ENCODE results near the gene PRR32.
"Not testable (repeated sequence)": the region's sequence is repeated elsewhere in the genome, so short reads cannot be mapped to it uniquely, and the experiment has no call there.

The PRR32 gene, protein sequence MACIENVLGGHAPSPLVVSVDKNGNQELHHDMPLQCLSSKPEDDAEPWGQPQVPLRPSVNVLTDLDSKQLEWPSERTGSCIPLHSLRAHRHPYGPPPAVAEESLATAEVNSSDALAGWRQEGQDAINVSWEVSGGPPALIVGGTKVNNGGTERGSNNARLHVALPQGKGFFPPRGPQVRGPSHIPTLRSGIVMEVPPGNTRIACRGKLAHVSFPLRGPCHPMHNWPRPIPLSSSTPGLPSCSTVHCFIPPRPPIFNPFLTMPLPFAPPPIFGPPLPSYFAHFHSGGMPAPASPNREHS

DNA sequence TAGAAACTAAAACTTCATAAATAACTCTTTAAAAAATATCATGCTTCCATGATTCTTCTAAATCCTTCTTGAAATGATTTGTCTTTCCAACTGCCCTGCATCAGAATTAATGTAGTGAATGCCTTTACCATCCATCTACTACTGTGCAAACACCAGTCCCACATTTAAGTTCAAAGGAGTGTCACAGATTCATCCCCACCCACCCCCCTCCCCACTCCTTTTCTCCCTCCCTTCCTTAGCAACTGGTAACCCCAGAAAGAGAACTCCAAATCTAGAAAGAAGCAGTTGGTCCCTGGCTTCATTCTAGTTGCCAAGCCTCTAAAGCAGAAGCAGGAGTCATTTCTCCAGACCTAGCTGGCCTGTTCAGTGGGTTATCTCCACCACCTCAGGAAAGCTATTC, at the start of gene PRR32:
TSS of gene PRR32 (plus strand) at position 301 of the 400 bp plus-strand sequence. CDS start 115 bp downstream, outside the sequence.
- TF ChIP-seq, protein P1, sequence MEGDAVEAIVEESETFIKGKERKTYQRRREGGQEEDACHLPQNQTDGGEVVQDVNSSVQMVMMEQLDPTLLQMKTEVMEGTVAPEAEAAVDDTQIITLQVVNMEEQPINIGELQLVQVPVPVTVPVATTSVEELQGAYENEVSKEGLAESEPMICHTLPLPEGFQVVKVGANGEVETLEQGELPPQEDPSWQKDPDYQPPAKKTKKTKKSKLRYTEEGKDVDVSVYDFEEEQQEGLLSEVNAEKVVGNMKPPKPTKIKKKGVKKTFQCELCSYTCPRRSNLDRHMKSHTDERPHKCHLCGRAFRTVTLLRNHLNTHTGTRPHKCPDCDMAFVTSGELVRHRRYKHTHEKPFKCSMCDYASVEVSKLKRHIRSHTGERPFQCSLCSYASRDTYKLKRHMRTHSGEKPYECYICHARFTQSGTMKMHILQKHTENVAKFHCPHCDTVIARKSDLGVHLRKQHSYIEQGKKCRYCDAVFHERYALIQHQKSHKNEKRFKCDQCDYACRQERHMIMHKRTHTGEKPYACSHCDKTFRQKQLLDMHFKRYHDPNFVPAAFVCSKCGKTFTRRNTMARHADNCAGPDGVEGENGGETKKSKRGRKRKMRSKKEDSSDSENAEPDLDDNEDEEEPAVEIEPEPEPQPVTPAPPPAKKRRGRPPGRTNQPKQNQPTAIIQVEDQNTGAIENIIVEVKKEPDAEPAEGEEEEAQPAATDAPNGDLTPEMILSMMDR (IDR thresholded peaks at IDR 0.05; ENCODE audit: borderline replicate concordance, control extremely low read depth, extremely low read depth, insufficient read depth, missing control alignments), result no peak
- no peak for DNase-seq (ENCODE audit: low spot score)
- in situ Hi-C loops (cut with MboI; ENCODE audit: low sequenced_read_pairs, unreplicated experiment), result no loop called here

DNA sequence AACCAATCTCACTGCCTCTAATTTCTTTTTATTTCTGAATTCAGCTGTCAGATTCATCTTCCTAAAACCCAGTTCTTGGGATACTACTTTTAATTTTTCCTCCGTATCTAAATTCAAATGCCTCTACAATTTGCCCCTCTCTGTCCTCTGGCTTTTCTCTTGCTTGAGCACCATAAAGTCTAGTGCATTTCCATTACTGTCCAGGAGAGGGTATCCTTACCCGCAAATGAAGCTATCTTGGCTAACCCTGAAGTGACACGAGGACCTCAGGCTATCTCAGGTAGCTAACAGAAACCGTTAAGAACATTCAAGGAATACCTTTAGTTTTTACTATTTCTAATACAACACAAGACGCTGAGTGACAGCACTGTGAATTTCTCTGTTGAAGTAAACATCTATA, 49.4 kb upstream of the PRR32 start:
- in situ Hi-C loops (cut with MboI; ENCODE audit: low sequenced_read_pairs, unreplicated experiment), result no loop called here
- peak; percentile 35 for DNase-seq (ENCODE audit: low spot score)

GRCh38 chrX:126785539-126785938, 34.0 kb upstream of the PRR32 start:
- TF ChIP-seq, protein P1 (IDR thresholded peaks at IDR 0.05; ENCODE audit: borderline replicate concordance, control extremely low read depth, extremely low read depth, insufficient read depth, missing control alignments), result no peak
- DNase-seq (ENCODE audit: low spot score), result no peak
- in situ Hi-C loops (cut with MboI; ENCODE audit: low sequenced_read_pairs, unreplicated experiment), result no loop called here

More for the DNA sequence above, 49.4 kb upstream of the PRR32 start:
- TF ChIP-seq, protein P1 (IDR thresholded peaks at IDR 0.05; ENCODE audit: borderline replicate concordance, control extremely low read depth, extremely low read depth, insufficient read depth, missing control alignments), result peak; percentile 45

GRCh38 chrX:126799059-126799458, 20.5 kb upstream of the PRR32 start:
- in situ Hi-C loops (cut with MboI; ENCODE audit: low sequenced_read_pairs, unreplicated experiment), result no loop called here
- TF ChIP-seq, protein P1 (IDR thresholded peaks at IDR 0.05; ENCODE audit: borderline replicate concordance, control extremely low read depth, extremely low read depth, insufficient read depth, missing control alignments), result no peak
- DNase-seq (ENCODE audit: low spot score), result no peak

GRCh38 chrX:126806784-126807183, 12.7 kb upstream of the PRR32 start:
- in situ Hi-C loops (cut with MboI; ENCODE audit: low sequenced_read_pairs, unreplicated experiment); DNase-seq (ENCODE audit: low spot score): not testable (repeated sequence)

DNA sequence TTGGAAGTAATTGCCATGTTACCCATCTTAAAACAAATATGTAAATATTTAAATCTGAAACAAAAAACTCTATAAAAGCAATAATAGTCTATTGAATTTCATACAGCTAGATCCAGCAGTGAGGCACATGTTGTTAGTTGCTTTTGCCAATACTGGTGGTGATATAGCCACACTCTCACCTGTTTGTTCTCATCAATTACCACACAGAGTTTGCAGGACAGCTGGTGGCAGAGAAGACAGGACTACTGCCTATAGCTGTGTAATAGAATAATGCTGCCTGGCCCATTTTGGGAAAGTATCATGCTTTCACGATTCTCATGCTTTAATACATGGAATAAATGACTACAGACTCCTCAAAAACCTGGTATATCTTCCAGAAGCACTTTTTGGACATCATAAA, 3.7 kb upstream of the PRR32 start:
- in situ Hi-C loops (cut with MboI; ENCODE audit: low sequenced_read_pairs, unreplicated experiment), result no loop called here
- no peak for DNase-seq (ENCODE audit: low spot score)
- TF ChIP-seq, protein P1 (IDR thresholded peaks at IDR 0.05; ENCODE audit: borderline replicate concordance, control extremely low read depth, extremely low read depth, insufficient read depth, missing control alignments), result no peak

DNA sequence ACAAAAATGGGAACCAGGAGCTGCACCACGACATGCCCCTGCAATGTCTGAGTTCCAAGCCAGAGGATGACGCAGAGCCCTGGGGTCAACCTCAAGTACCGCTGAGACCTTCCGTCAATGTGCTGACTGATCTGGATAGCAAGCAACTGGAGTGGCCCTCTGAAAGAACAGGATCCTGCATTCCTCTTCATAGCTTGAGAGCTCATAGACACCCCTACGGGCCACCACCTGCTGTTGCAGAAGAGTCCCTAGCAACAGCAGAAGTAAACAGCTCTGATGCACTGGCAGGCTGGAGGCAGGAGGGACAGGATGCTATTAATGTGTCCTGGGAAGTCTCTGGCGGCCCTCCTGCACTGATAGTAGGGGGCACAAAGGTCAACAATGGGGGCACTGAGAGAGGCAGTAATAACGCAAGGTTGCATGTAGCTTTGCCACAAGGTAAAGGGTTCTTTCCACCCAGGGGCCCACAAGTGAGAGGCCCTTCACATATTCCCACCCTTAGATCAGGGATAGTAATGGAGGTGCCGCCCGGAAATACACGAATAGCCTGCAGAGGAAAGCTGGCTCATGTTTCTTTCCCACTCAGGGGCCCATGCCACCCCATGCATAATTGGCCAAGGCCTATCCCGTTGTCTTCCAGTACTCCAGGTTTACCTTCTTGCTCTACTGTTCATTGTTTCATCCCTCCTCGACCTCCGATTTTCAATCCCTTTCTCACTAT, 1.3 kb downstream of the PRR32 start:
- in situ Hi-C loops (cut with MboI; ENCODE audit: low sequenced_read_pairs, unreplicated experiment), result no loop called here
- no peak for DNase-seq (ENCODE audit: low spot score)
- TF ChIP-seq, protein P1 (IDR thresholded peaks at IDR 0.05; ENCODE audit: borderline replicate concordance, control extremely low read depth, extremely low read depth, insufficient read depth, missing control alignments), result no peak
